ENCODE data around the gene ALKBH4. TPM values are rescaled to one million over a fixed set of nuclear protein-coding genes. Genes with fewer than 3 reads are reported as not detected.
"Not testable (repeated sequence)": the region's sequence is repeated elsewhere in the genome, so short reads cannot be mapped to it uniquely, and the experiment has no call there.

The ALKBH4 gene
- total RNA-seq, 1 experiment from 2014 or later = 31.5 TPM

- peak; percentile 33 for DNase-seq (ENCODE audit: low spot score)
Observed at GRCh38 chr7:102478314-102479208, 13.9 kb upstream of the ALKBH4 start, which contains the start of gene POLR2J. Gene POLR2J (minus strand): TSS chr7:102478922. CDS start chr7:102478860, 62 bp downstream.

GRCh38 chr7:102474736-102475435 lies 10.2 kb upstream of the ALKBH4 start:
- DNase-seq (ENCODE audit: low spot score) = not testable (repeated sequence)

GRCh38 chr7:102474116-102474515 lies 9.5 kb upstream of the ALKBH4 start:
- DNase-seq (ENCODE audit: low spot score) = not testable (repeated sequence)

GRCh38 chr7:102473271-102473991 lies 8.8 kb upstream of the ALKBH4 start:
- no peak for DNase-seq (ENCODE audit: low spot score)

- DNase-seq (ENCODE audit: low spot score) = no peak
Observed at GRCh38 chr7:102472126-102473041, 7.7 kb upstream of the ALKBH4 start.

GRCh38 chr7:102471791-102472125 lies 7.1 kb upstream of the ALKBH4 start:
- no peak for DNase-seq (ENCODE audit: low spot score)

- DNase-seq (ENCODE audit: low spot score) = peak; percentile 61
Observed at GRCh38 chr7:102469972-102470825, 5.5 kb upstream of the ALKBH4 start.

- no peak for DNase-seq (ENCODE audit: low spot score)
Observed at GRCh38 chr7:102469351-102469971, 4.8 kb upstream of the ALKBH4 start.

- no peak for DNase-seq (ENCODE audit: low spot score)
Observed at GRCh38 chr7:102468478-102469350, 4.1 kb upstream of the ALKBH4 start.

GRCh38 chr7:102467581-102468477 lies 3.2 kb upstream of the ALKBH4 start:
- DNase-seq (ENCODE audit: low spot score) = no peak

GRCh38 chr7:102466097-102466496 lies 1.4 kb upstream of the ALKBH4 start:
- DNase-seq (ENCODE audit: low spot score) = no peak

GRCh38 chr7:102463841-102464576 lies 654 bp downstream of the ALKBH4 start:
- DNase-seq (ENCODE audit: low spot score) = peak; percentile 32

- DNase-seq (ENCODE audit: low spot score) = no peak
Observed at GRCh38 chr7:102460467-102460866, 4.2 kb downstream of the ALKBH4 start.

- DNase-seq (ENCODE audit: low spot score) = no peak
Observed at GRCh38 chr7:102459221-102459844, 5.3 kb downstream of the ALKBH4 start.

GRCh38 chr7:102457352-102457924 lies 7.2 kb downstream of the ALKBH4 start:
- no peak for DNase-seq (ENCODE audit: low spot score)

- no peak for DNase-seq (ENCODE audit: low spot score)
Observed at GRCh38 chr7:102456327-102456726, 8.3 kb downstream of the ALKBH4 start.

Measured in HT-29 (cell line).